Esophagus muscularis mucosa (tissue), 4 donors: ENCODE results near the gene SNX13. TPM values are rescaled to one million over a fixed set of nuclear protein-coding genes. Genes with fewer than 3 reads are reported as not detected.
"Not testable (repeated sequence)": the region's sequence is repeated elsewhere in the genome, so short reads cannot be mapped to it uniquely, and the experiment has no call there.

ENCODE experiments used
- DNase-seq: peaks from one replicate; pipeline ENCODE4 v3.0.0-alpha.2; 2017; ENCODE audit errors: extremely low spot score
- H3K27ac ChIP-seq, 4 donors: fragments of 200-600 bp; sonication (generic); replicated peaks in 1 of 4; 1 replicate in 3 of 4; 2 replicates in 1 of 4; pipeline ENCODE4 v1.5.1; 2016 to 2019; ENCODE audit warnings: mild to moderate bottlenecking in 1 of 4
- H3K27me3 ChIP-seq, 4 donors: fragments of 200-600 bp; sonication (generic); one replicate each; pipeline versions ENCODE4 v1.5.1 to v1.6.0; 2016 to 2019
- H3K36me3 ChIP-seq, 4 donors: fragments of 200-600 bp; sonication (generic); one replicate each; pipeline ENCODE4 v1.5.1; 2016 to 2019
- H3K4me1 ChIP-seq, 4 donors: fragments of 200-600 bp; sonication (generic); one replicate each; pipeline ENCODE4 v1.5.1; 2016 to 2019
- H3K4me3 ChIP-seq, 4 donors: fragments of 200-600 bp; sonication (generic); 1 replicate in 2 of 4; 2 replicates in 2 of 4; pipeline ENCODE4 v1.5.1; 2016 to 2019; ENCODE audit warnings: mild to moderate bottlenecking in 4 of 4, moderate library complexity in 1 of 4
- H3K9me3 ChIP-seq, 4 donors: fragments of 200-600 bp; sonication (generic); 1 replicate in 3 of 4; 2 replicates in 1 of 4; pipeline ENCODE4 v1.5.1; 2016 to 2019
- CTCF ChIP-seq, 3 experiments: fragments of 200-600 bp in 2 of 3; fragments of 450-650 bp in 1 of 3; sonication (generic) in 2 of 3; IDR thresholded peaks; one replicate each; pipeline ENCODE4 v1.5.1; 2017 to 2019; ENCODE audit warnings: antibody characterized with exemption in 3 of 3, mild to moderate bottlenecking in 2 of 3, moderate library complexity in 1 of 3
- EP300 ChIP-seq: sonication (generic); formaldehyde crosslinking; IDR thresholded peaks from one replicate; pipeline ENCODE4 v1.6.1; 2017; ENCODE audit warnings: antibody characterized with exemption
- POLR2A ChIP-seq: fragments of 450-650 bp; IDR thresholded peaks from one replicate; pipeline ENCODE4 v1.6.1; 2017; ENCODE audit warnings: antibody characterized with exemption, moderate library complexity, mild to moderate bottlenecking, low read depth
- POLR2AphosphoS5 ChIP-seq, 2 donors: sonication (generic); formaldehyde crosslinking; IDR thresholded peaks; one replicate each; pipeline ENCODE4 v1.6.1; 2017; ENCODE audit warnings: antibody characterized with exemption in 2 of 2
- WGBS: methylation state at CpG from one replicate; pipeline ENCODE4 v1.1.5; 2018; 5-methylcytosine and 5-hydroxymethylcytosine counted together
- intact Hi-C: fragments of 100-400 bp; cut with DNase I; formaldehyde crosslinking; loops from one replicate; pipeline ENCODE4 v1.15.1; 2023
- total RNA-seq, 4 donors: library from RNA; depleted of rRNA; stranded (reverse); fragments of >200 nt; gene quantifications; one replicate each; pipeline versions ENCODE4 v1.1.0 to v1.2.1, GENCODE V29; 2016

SNX13 gene
- total RNA-seq, 4 donors from 2014 or later = 37.9 to 51.8 (median 43.9) TPM

- Histone ChIP-seq H3K4me3 (no peak overlapping the region), H3K27me3 (no peaks in the 10 kb centered on the region), H3K27ac (no peak overlapping the region), H3K36me3 (peaks cover 0 to 25% (median 12%) of the 10 kb centered on the region in 4 donors), H3K9me3 (no peaks in the 10 kb centered on the region), H3K4me1 (no peaks in the 10 kb centered on the region)
- 98% methylated on average over 3 of the region's 3 CpGs for WGBS
- intact Hi-C loops = no loop called here
- no peak for DNase-seq
- TF ChIP-seq EP300 (no peak), CTCF (IDR thresholded peaks at IDR 0.05) (no peak)
Observed at GRCh38 chr7:17829001-17829400, 111.3 kb downstream of the SNX13 start.

GRCh38 chr7:17822547-17823173 lies 117.6 kb downstream of the SNX13 start:
- 95% methylated on average over 3 of the region's 3 CpGs for WGBS
- no peaks in the 10 kb centered on the region for H3K4me1 ChIP-seq
- no peak overlapping the region for H3K27ac ChIP-seq
- H3K36me3 ChIP-seq = peaks cover 0 to 42% (median 5%) of the 10 kb centered on the region in 4 donors
- DNase-seq = no peak
- no peak overlapping the region for H3K4me3 ChIP-seq
- no peaks in the 10 kb centered on the region for H3K27me3 ChIP-seq
- TF ChIP-seq POLR2AphosphoS5 (IDR thresholded peaks at IDR 0.05) (no peak), CTCF (IDR thresholded peaks at IDR 0.05) (no peak), EP300 (no peak), POLR2A (no peak)
- intact Hi-C loops = no loop called here
- H3K9me3 ChIP-seq = no peaks in the 10 kb centered on the region

GRCh38 chr7:17816903-17817302 lies 123.4 kb downstream of the SNX13 start:
- no peak for TF ChIP-seq POLR2AphosphoS5 (IDR thresholded peaks at IDR 0.05)
- no peak for TF ChIP-seq CTCF (IDR thresholded peaks at IDR 0.05)
- TF ChIP-seq EP300 = no peak
- TF ChIP-seq POLR2A = no peak
- intact Hi-C loops = no loop called here
- peaks cover 0 to 50% (median 20%) of the 10 kb centered on the region in 4 donors for H3K36me3 ChIP-seq
- H3K9me3 ChIP-seq = peaks cover 0 to 9% (median 4%) of the 10 kb centered on the region in 4 donors
- H3K4me1 ChIP-seq = no peaks in the 10 kb centered on the region
- DNase-seq = no peak
- 79% methylated on average over 3 of the region's 3 CpGs for WGBS
- no peak overlapping the region for H3K27ac ChIP-seq
- no peak overlapping the region for H3K4me3 ChIP-seq
- H3K27me3 ChIP-seq = no peaks in the 10 kb centered on the region

GRCh38 chr7:17815318-17815717 lies 125.0 kb downstream of the SNX13 start:
- no peaks in the 10 kb centered on the region for H3K4me1 ChIP-seq
- WGBS = 84% methylated on average over 4 of the region's 4 CpGs
- no peak for TF ChIP-seq POLR2A
- TF ChIP-seq EP300 = no peak
- no peak for TF ChIP-seq CTCF (IDR thresholded peaks at IDR 0.05)
- no peak for TF ChIP-seq POLR2AphosphoS5 (IDR thresholded peaks at IDR 0.05)
- H3K27me3 ChIP-seq = no peaks in the 10 kb centered on the region
- H3K36me3 ChIP-seq = peaks cover 0 to 38% (median 20%) of the 10 kb centered on the region in 4 donors
- no peak for DNase-seq
- H3K4me3 ChIP-seq = no peak overlapping the region
- peaks cover 0 to 13% (median 5%) of the 10 kb centered on the region in 4 donors for H3K9me3 ChIP-seq
- intact Hi-C loops = no loop called here
- H3K27ac ChIP-seq = no peak overlapping the region

- H3K4me3 ChIP-seq = no peak overlapping the region
- peaks cover 0 to 13% (median 5%) of the 10 kb centered on the region in 4 donors for H3K9me3 ChIP-seq
- TF ChIP-seq EP300 (no peak), CTCF (IDR thresholded peaks at IDR 0.05) (no peak), POLR2AphosphoS5 (IDR thresholded peaks at IDR 0.05) (no peak), POLR2A (no peak)
- no peaks in the 10 kb centered on the region for H3K27me3 ChIP-seq
- H3K36me3 ChIP-seq = peaks cover 0 to 38% (median 20%) of the 10 kb centered on the region in 4 donors
- no peak overlapping the region for H3K27ac ChIP-seq
- intact Hi-C loops = no loop called here
- WGBS = 95% methylated on average over 1 of the region's 1 CpG
- H3K4me1 ChIP-seq = no peaks in the 10 kb centered on the region
- DNase-seq = no peak
Observed at GRCh38 chr7:17814058-17814457, 126.2 kb downstream of the SNX13 start.

- DNase-seq, H3K4me3 ChIP-seq, H3K27ac ChIP-seq, H3K27me3 ChIP-seq, intact Hi-C loops, H3K4me1 ChIP-seq: not testable (repeated sequence)
- Histone ChIP-seq H3K36me3 (peaks cover 8 to 28% (median 17%) of the 10 kb centered on the region in 4 donors), H3K9me3 (peaks cover 0 to 13% (median 5%) of the 10 kb centered on the region in 4 donors)
Observed at GRCh38 chr7:17809215-17809614, 131.1 kb downstream of the SNX13 start.
